IMR-90 (cell line): ENCODE data around the gene AKAP12. TPM values are rescaled to one million over a fixed set of nuclear protein-coding genes. Genes with fewer than 3 reads are reported as not detected.

ENCODE experiments used
- ATAC-seq: fragments of 200-7000 bp; cut with Tn5 transposase; 2 replicates; pipeline ENCODE4 v1.9.1; 2020; ENCODE audit warnings: low read depth, mild to moderate bottlenecking, moderate library complexity
- BruUV-seq: library from RNA; stranded (reverse); fragments of 400-500 nt; replicated peaks from 2 replicates; lab custom pipeline; 2021; lab: Mats Ljungman, UMichigan
- CTCF ChIA-PET: fragments of 300-600 bp; formaldehyde crosslinking; extraction: SDS; loops from one replicate; lab custom pipeline; 2021; ENCODE audit warnings: antibody characterized with exemption; lab: Yijun Ruan, JAX
- POLR2A ChIA-PET: fragments of 300-600 bp; sonication (Branson Sonifier 250); formaldehyde crosslinking; loops from one replicate; lab custom pipeline; 2022; ENCODE audit warnings: antibody characterized with exemption; ENCODE audit not compliant: unreplicated experiment; lab: Charles Lee
- DNase-seq: peaks from one replicate; pipeline ENCODE4 v3.0.0; 2013
- H2AFZ ChIP-seq: replicated peaks from 2 replicates; pipeline ENCODE3; 2013; ENCODE audit warnings: low read length, mild to moderate bottlenecking; ENCODE audit not compliant: poor library complexity
- H2AK5ac ChIP-seq: 2 replicates; pipeline ENCODE4 v1.6.1; 2013; ENCODE audit warnings: low read depth, low read length, inconsistent platforms
- H2AK9ac ChIP-seq: replicated peaks from 2 replicates; pipeline ENCODE3; 2013; ENCODE audit warnings: mild to moderate bottlenecking, low read depth, low read length, moderate library complexity; ENCODE audit not compliant: poor library complexity
- H2BK120ac ChIP-seq: 2 replicates; pipeline ENCODE4 v1.6.1; 2013; ENCODE audit warnings: low read depth, low read length, inconsistent platforms
- H2BK15ac ChIP-seq: 3 replicates; pipeline ENCODE4 v1.6.1; 2013; ENCODE audit warnings: low read depth, low read length, inconsistent platforms
- H2BK20ac ChIP-seq: 2 replicates; pipeline ENCODE4 v1.6.1; 2013; ENCODE audit warnings: low read depth, mild to moderate bottlenecking, inconsistent platforms, low read length, moderate library complexity
- H2BK5ac ChIP-seq: 2 replicates; pipeline ENCODE4 v1.6.1; 2013; ENCODE audit warnings: mild to moderate bottlenecking, low read depth, low read length, inconsistent platforms; ENCODE audit not compliant: poor library complexity, severe bottlenecking
- H3K14ac ChIP-seq: replicated peaks from 2 replicates; pipeline ENCODE4 v1.6.1; 2013; ENCODE audit warnings: low read depth, low read length, inconsistent platforms
- H3K18ac ChIP-seq: 2 replicates; pipeline ENCODE4 v1.6.1; 2013; ENCODE audit warnings: low read depth, low read length, control low read depth
- H3K23ac ChIP-seq: 2 replicates; pipeline ENCODE4 v1.6.1; 2013; ENCODE audit warnings: low read depth, low read length, inconsistent platforms
- H3K27ac ChIP-seq: 2 replicates; pipeline ENCODE4 v1.5.1; 2013; ENCODE audit warnings: mild to moderate bottlenecking, control low read depth, low read length; ENCODE audit not compliant: insufficient read depth
- H3K27me3 ChIP-seq: 2 replicates; pipeline ENCODE4 v1.6.1; 2013; ENCODE audit warnings: low read length; ENCODE audit not compliant: control insufficient read depth, insufficient read depth
- H3K36me3 ChIP-seq: 2 replicates; pipeline ENCODE4 v1.6.1; 2013; ENCODE audit warnings: low read length, mixed read lengths; ENCODE audit not compliant: control insufficient read depth, insufficient read depth
- H3K4ac ChIP-seq: 2 replicates; pipeline ENCODE4 v1.6.1; 2013; ENCODE audit warnings: low read depth, low read length, inconsistent platforms
- H3K4me1 ChIP-seq: 2 replicates; pipeline ENCODE4 v1.6.1; 2013; ENCODE audit warnings: low read length, mixed read lengths; ENCODE audit not compliant: control insufficient read depth, insufficient read depth
- H3K4me2 ChIP-seq: 2 replicates; pipeline ENCODE4 v1.6.1; 2013; ENCODE audit warnings: low read depth, mild to moderate bottlenecking, control low read depth, low read length, moderate library complexity
- H3K4me3 ChIP-seq: 2 replicates; pipeline ENCODE4 v1.5.1; 2013; ENCODE audit warnings: low read depth, mild to moderate bottlenecking, control low read depth, low read length, moderate library complexity; ENCODE audit not compliant: insufficient read depth
- H3K56ac ChIP-seq: 2 replicates; pipeline ENCODE4 v1.6.1; 2013; ENCODE audit warnings: low read length, inconsistent platforms; ENCODE audit not compliant: insufficient read depth; ENCODE audit errors: extremely low read depth
- H3K79me1 ChIP-seq, 2 experiments: 2 replicates each; pipeline ENCODE4 v1.6.1; 2013; ENCODE audit warnings: low read length in 2 of 2, inconsistent platforms in 1 of 2, low read depth in 1 of 2
- H3K9ac ChIP-seq: 2 replicates; pipeline ENCODE4 v1.6.1; 2013; ENCODE audit warnings: low read depth, low read length, control low read depth
- H3K9me1 ChIP-seq: 2 replicates; pipeline ENCODE4 v1.6.1; 2013; ENCODE audit warnings: low read length, inconsistent platforms; ENCODE audit not compliant: insufficient read depth
- H3K9me3 ChIP-seq: 2 replicates; pipeline ENCODE4 v1.6.1; 2013; ENCODE audit warnings: low read length; ENCODE audit not compliant: control insufficient read depth, insufficient read depth
- H4K20me1 ChIP-seq: 2 replicates; pipeline ENCODE4 v1.6.1; 2013; ENCODE audit warnings: low read length, inconsistent platforms; ENCODE audit not compliant: insufficient read depth
- H4K5ac ChIP-seq: 2 replicates; pipeline ENCODE4 v1.6.1; 2013; ENCODE audit warnings: mild to moderate bottlenecking, low read depth, low read length, control low read depth
- H4K8ac ChIP-seq, 2 experiments: 2 replicates each; pipeline ENCODE4 v1.6.1; 2013; ENCODE audit warnings: low read depth in 2 of 2, low read length in 2 of 2, control low read depth in 1 of 2, inconsistent platforms in 1 of 2
- H4K91ac ChIP-seq: 2 replicates; pipeline ENCODE4 v1.6.1; 2013; ENCODE audit warnings: low read depth, low read length, inconsistent platforms; ENCODE audit not compliant: insufficient read depth
- BHLHE40 ChIP-seq: fragments of 150-350 bp; IDR thresholded peaks from 2 replicates; pipeline ENCODE4 v1.6.1; 2016; ENCODE audit warnings: mild to moderate bottlenecking, low read depth, low read length
- CEBPB ChIP-seq: IDR thresholded peaks from 2 replicates; pipeline ENCODE4 v1.6.1; 2012; ENCODE audit warnings: low read depth, low read length, improper control_type of control experiment
- MAFK ChIP-seq: IDR thresholded peaks from 2 replicates; pipeline ENCODE4 v1.6.1; 2012; ENCODE audit warnings: low read depth, low read length, improper control_type of control experiment
- MAZ ChIP-seq: IDR thresholded peaks from 2 replicates; pipeline ENCODE4 v1.6.1; 2012; ENCODE audit warnings: low read depth, mild to moderate bottlenecking, low read length, improper control_type of control experiment, moderate library complexity, borderline replicate concordance
- RAD21 ChIP-seq: IDR thresholded peaks from 2 replicates; pipeline ENCODE4 v1.6.1; 2012; ENCODE audit warnings: low read length, improper control_type of control experiment
- RCOR1 ChIP-seq: IDR thresholded peaks from 2 replicates; pipeline ENCODE4 v1.6.1; 2012; ENCODE audit warnings: mild to moderate bottlenecking, low read length, improper control_type of control experiment; ENCODE audit not compliant: insufficient replicate concordance
- SMC3 ChIP-seq: fragments of 150-350 bp; IDR thresholded peaks from 2 replicates; pipeline ENCODE4 v1.6.1; 2016; ENCODE audit warnings: low read depth, mild to moderate bottlenecking, antibody characterized with exemption, low read length, moderate library complexity
- USF2 ChIP-seq: fragments of 150-350 bp; IDR thresholded peaks from 2 replicates; pipeline ENCODE4 v1.6.1; 2017; ENCODE audit warnings: mild to moderate bottlenecking, antibody characterized with exemption, low read length, low read depth
- WGBS, 2 experiments: methylation state at CpG; one replicate each; pipeline versions ENCODE4 v1.1.5 to v1.1.7; 2013; ENCODE audit warnings: missing lambda C conversion rate in 2 of 2; ENCODE audit not compliant: insufficient read length in 1 of 2; ENCODE audit errors: extremely low coverage in 2 of 2; 5-methylcytosine and 5-hydroxymethylcytosine counted together
- dilution Hi-C: fragments of 300-500 bp; cut with HindIII; formaldehyde crosslinking; loops from one replicate; pipeline ENCODE4 v1.14.3; 2018; ENCODE audit warnings: low sequenced_read_pairs; ENCODE audit not compliant: unreplicated experiment
- in situ Hi-C: fragments of 300-500 bp; cut with MboI; formaldehyde crosslinking; loops from 3 replicates; pipeline ENCODE4 v1.14.3; 2019; ENCODE audit warnings: low sequenced_read_pairs, inconsistent platforms, mixed read lengths
- intact Hi-C: fragments of 100-400 bp; cut with micrococcal nuclease; formaldehyde crosslinking; loops from 2 replicates; pipeline ENCODE4 v1.10.0; 2022
- polyA plus RNA-seq, 3 experiments: library from polyadenylated mRNA; depleted of rRNA; stranded (reverse); fragments of >200 nt; gene quantifications; 2 replicates each; pipeline ENCODE4 v1.2.3, GENCODE V29; 2012; ENCODE audit warnings: low replicate concordance in 1 of 3
- total RNA-seq: library from RNA; depleted of rRNA; stranded (reverse); fragments of >200 nt; gene quantifications from 2 replicates; pipeline ENCODE4 v1.2.3, GENCODE V29; 2012

Gene AKAP12
- total and polyA plus RNA-seq, 2 of the 4 experiments (the other 2 are of a cell fraction), result 56.0 to 118 TPM

DNA sequence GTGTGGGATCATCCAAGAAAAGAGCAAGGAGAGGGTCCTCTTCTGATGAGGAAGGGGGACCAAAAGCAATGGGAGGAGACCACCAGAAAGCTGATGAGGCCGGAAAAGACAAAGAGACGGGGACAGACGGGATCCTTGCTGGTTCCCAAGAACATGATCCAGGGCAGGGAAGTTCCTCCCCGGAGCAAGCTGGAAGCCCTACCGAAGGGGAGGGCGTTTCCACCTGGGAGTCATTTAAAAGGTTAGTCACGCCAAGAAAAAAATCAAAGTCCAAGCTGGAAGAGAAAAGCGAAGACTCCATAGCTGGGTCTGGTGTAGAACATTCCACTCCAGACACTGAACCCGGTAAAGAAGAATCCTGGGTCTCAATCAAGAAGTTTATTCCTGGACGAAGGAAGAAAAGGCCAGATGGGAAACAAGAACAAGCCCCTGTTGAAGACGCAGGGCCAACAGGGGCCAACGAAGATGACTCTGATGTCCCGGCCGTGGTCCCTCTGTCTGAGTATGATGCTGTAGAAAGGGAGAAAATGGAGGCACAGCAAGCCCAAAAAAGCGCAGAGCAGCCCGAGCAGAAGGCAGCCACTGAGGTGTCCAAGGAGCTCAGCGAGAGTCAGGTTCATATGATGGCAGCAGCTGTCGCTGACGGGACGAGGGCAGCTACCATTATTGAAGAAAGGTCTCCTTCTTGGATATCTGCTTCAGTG is 110.8 kb downstream of the AKAP12 start:
- no peak for ATAC-seq
- WGBS, 2 experiments, result 98% methylated on average over 8 of the region's 20 CpGs; no CpG with 5 or more reads in 1 of the 2 experiments
- Histone ChIP-seq H2BK5ac (no peak overlapping the region), H2BK120ac (no peak overlapping the region), H3K56ac (no peak overlapping the region), H3K4me2 (no peak overlapping the region), H3K36me3 (peaks cover 41% of the 10 kb centered on the region), H4K20me1 (no peaks in the 10 kb centered on the region; the same call in 1 of the 2 replicates), H2AFZ (no peak overlapping the region), H3K27me3 (no peaks in the 10 kb centered on the region), H3K9ac (no peak overlapping the region), H3K9me1 (peaks cover 10% of the 10 kb centered on the region; the same call in 1 of the 2 replicates), H3K14ac (no peak overlapping the region), H4K91ac (no peak overlapping the region), H3K9me3 (no peaks in the 10 kb centered on the region), H2BK20ac (no peak overlapping the region), H2AK5ac (no peak overlapping the region), H3K18ac (no peak overlapping the region), H2BK15ac (no peak overlapping the region), H3K4me1 (peaks cover 2% of the 10 kb centered on the region; the same call in 1 of the 2 replicates), H4K5ac (no peak overlapping the region), H4K8ac (no peak overlapping the region), H3K23ac (no peak overlapping the region), H3K79me1 (peaks cover 9 to 10% of the 10 kb centered on the region in 2 experiments), H3K4ac (no peak overlapping the region), H2AK9ac (no peak overlapping the region), H3K4me3 (no peak overlapping the region), H3K27ac (no peak overlapping the region)
- dilution Hi-C loops (no loop called here), intact Hi-C loops (no loop called here), in situ Hi-C loops (no loop called here)
- BruUV-seq, result no TSS peak
- CTCF ChIA-PET, result interaction anchor here (1.2 kb wide), 1 partner anchor 459 kb away, joined by 3 read pairs; no protein-coding TSS in a partner anchor
- POLR2A ChIA-PET, result no interaction called here
- no peak for DNase-seq
- TF ChIP-seq CEBPB (no peak), MAFK (no peak), RCOR1 (no peak), USF2 (no peak), SMC3 (no peak), RAD21 (no peak), MAZ (no peak), BHLHE40 (no peak)
